Vagina (tissue), 2 donors: ENCODE measurements around the gene ITPR1. TPM values are rescaled to one million over a fixed set of nuclear protein-coding genes. Genes with fewer than 3 reads are reported as not detected.

Experiments used
- DNase-seq, 2 donors: peaks; one replicate each; pipeline ENCODE4 v3.0.0-alpha.2; 2017; ENCODE audit errors: extremely low spot score in 2 of 2
- H3K27ac ChIP-seq: fragments of 200-600 bp; sonication (generic); one replicate; pipeline ENCODE4 v1.5.1; 2019
- H3K27me3 ChIP-seq: fragments of 200-600 bp; sonication (generic); one replicate; pipeline ENCODE4 v1.5.1; 2019
- H3K36me3 ChIP-seq, 2 donors: fragments of 200-600 bp; sonication (generic); one replicate each; pipeline ENCODE4 v1.5.1; 2017 to 2019
- H3K4me1 ChIP-seq: fragments of 200-600 bp; sonication (generic); one replicate; pipeline ENCODE4 v1.5.1; 2019
- H3K4me3 ChIP-seq, 2 donors: fragments of 200-600 bp; sonication (generic); 1 replicate in 1 of 2; 2 replicates in 1 of 2; pipeline ENCODE4 v1.5.1; 2016 to 2019
- H3K9me3 ChIP-seq: fragments of 200-600 bp; sonication (generic); one replicate; pipeline ENCODE4 v1.5.1; 2019
- CTCF ChIP-seq, 3 experiments: fragments of 450-650 bp in 2 of 3; fragments of 200-600 bp in 1 of 3; sonication (generic) in 1 of 3; IDR thresholded peaks; one replicate each; pipeline ENCODE4 v1.5.1; 2017 to 2019; ENCODE audit warnings: antibody characterized with exemption in 3 of 3, mild to moderate bottlenecking in 2 of 3, moderate library complexity in 2 of 3
- POLR2A ChIP-seq, 2 donors: fragments of 450-650 bp; IDR thresholded peaks; one replicate each; pipeline ENCODE4 v1.6.1; 2017; ENCODE audit warnings: antibody characterized with exemption in 2 of 2, mild to moderate bottlenecking in 2 of 2, moderate library complexity in 2 of 2
- POLR2AphosphoS5 ChIP-seq, 2 donors: sonication (generic); formaldehyde crosslinking; IDR thresholded peaks; one replicate each; pipeline ENCODE4 v1.9.0; 2017; ENCODE audit warnings: antibody characterized with exemption in 2 of 2, mild to moderate bottlenecking in 2 of 2, low read depth in 1 of 2; ENCODE audit not compliant: insufficient read depth in 1 of 2
- intact Hi-C: fragments of 100-400 bp; cut with DNase I; formaldehyde crosslinking; loops from one replicate; pipeline ENCODE4 v1.15.1; 2023
- total RNA-seq: library from RNA; depleted of rRNA; stranded (reverse); fragments of >200 nt; gene quantifications from one replicate; pipeline ENCODE4 v1.2.3, GENCODE V29; 2016

Gene ITPR1
- total RNA-seq, 1 donor from 2014 or later = 108 TPM

- DNase-seq = no peak
- peaks cover 0 to 14% of the 10 kb centered on the region in 2 donors for H3K36me3 ChIP-seq
- intact Hi-C loops = no loop called here
Measured at GRCh38 chr3:4797201-4797705, 304.1 kb downstream of the ITPR1 start.

GRCh38 chr3:4799266-4800256 is 306.4 kb downstream of the ITPR1 start:
- no peak for TF ChIP-seq POLR2AphosphoS5 (IDR thresholded peaks at IDR 0.05; ENCODE audit: insufficient read depth in 1 of 2, low read depth in 1 of 2)
- TF ChIP-seq CTCF (IDR thresholded peaks at IDR 0.05) = no peak
- TF ChIP-seq POLR2A (IDR thresholded peaks at IDR 0.05) = no peak
- Histone ChIP-seq H3K4me1 (no peaks in the 10 kb centered on the region), H3K27me3 (no peaks in the 10 kb centered on the region), H3K27ac (no peak overlapping the region), H3K36me3 (peaks cover 0 to 14% of the 10 kb centered on the region in 2 donors), H3K4me3 (no peak overlapping the region), H3K9me3 (no peaks in the 10 kb centered on the region)
- intact Hi-C loops = no loop called here
- no peak for DNase-seq

More at GRCh38 chr3:4797201-4797705, 304.1 kb downstream of the ITPR1 start:
- Histone ChIP-seq H3K27ac (no peak overlapping the region), H3K9me3 (no peaks in the 10 kb centered on the region), H3K27me3 (no peaks in the 10 kb centered on the region), H3K4me1 (no peaks in the 10 kb centered on the region), H3K4me3 (no peak overlapping the region)
- TF ChIP-seq POLR2AphosphoS5 (IDR thresholded peaks at IDR 0.05; ENCODE audit: insufficient read depth in 1 of 2, low read depth in 1 of 2) (no peak), CTCF (IDR thresholded peaks at IDR 0.05) (no peak), POLR2A (IDR thresholded peaks at IDR 0.05) (no peak)

- no peak overlapping the region for H3K27ac ChIP-seq
- no peaks in the 10 kb centered on the region for H3K27me3 ChIP-seq
- intact Hi-C loops = no loop called here
- TF ChIP-seq POLR2A (IDR thresholded peaks at IDR 0.05) = no peak
- TF ChIP-seq CTCF (IDR thresholded peaks at IDR 0.05) = no peak
- TF ChIP-seq POLR2AphosphoS5 (IDR thresholded peaks at IDR 0.05; ENCODE audit: insufficient read depth in 1 of 2, low read depth in 1 of 2) = no peak
- no peak for DNase-seq
- H3K36me3 ChIP-seq = peaks cover 0 to 14% of the 10 kb centered on the region in 2 donors
- H3K9me3 ChIP-seq = no peaks in the 10 kb centered on the region
- no peak overlapping the region for H3K4me3 ChIP-seq
- H3K4me1 ChIP-seq = no peaks in the 10 kb centered on the region
Measured at GRCh38 chr3:4800595-4800994, 307.4 kb downstream of the ITPR1 start.

GRCh38 chr3:4801892-4802291 is 308.7 kb downstream of the ITPR1 start:
- Histone ChIP-seq H3K27me3 (no peaks in the 10 kb centered on the region), H3K36me3 (peaks cover 0 to 14% of the 10 kb centered on the region in 2 donors), H3K4me1 (no peaks in the 10 kb centered on the region), H3K4me3 (no peak overlapping the region), H3K9me3 (no peaks in the 10 kb centered on the region), H3K27ac (no peak overlapping the region)
- no peak for DNase-seq
- intact Hi-C loops = no loop called here
- TF ChIP-seq POLR2AphosphoS5 (IDR thresholded peaks at IDR 0.05; ENCODE audit: insufficient read depth in 1 of 2, low read depth in 1 of 2) (no peak), POLR2A (IDR thresholded peaks at IDR 0.05) (no peak), CTCF (IDR thresholded peaks at IDR 0.05) (no peak)

- H3K27me3 ChIP-seq = no peaks in the 10 kb centered on the region
- H3K9me3 ChIP-seq = no peaks in the 10 kb centered on the region
- peaks cover 0 to 14% of the 10 kb centered on the region in 2 donors for H3K36me3 ChIP-seq
- no peak overlapping the region for H3K4me3 ChIP-seq
- intact Hi-C loops = no loop called here
- no peak overlapping the region for H3K27ac ChIP-seq
- no peak for TF ChIP-seq CTCF (IDR thresholded peaks at IDR 0.05)
- TF ChIP-seq POLR2AphosphoS5 (IDR thresholded peaks at IDR 0.05; ENCODE audit: insufficient read depth in 1 of 2, low read depth in 1 of 2) = no peak
- TF ChIP-seq POLR2A (IDR thresholded peaks at IDR 0.05) = no peak
- no peak for DNase-seq
- no peaks in the 10 kb centered on the region for H3K4me1 ChIP-seq
Measured at GRCh38 chr3:4802903-4803302, 309.8 kb downstream of the ITPR1 start.
